Adrenal gland (tissue), 5 donors: ENCODE measurements around the gene ARHGAP4.

Experiments used
- POLR2A ChIP-seq, 2 donors: fragments of 450-650 bp; IDR thresholded peaks; one replicate each; pipeline ENCODE4 v1.6.1; 2017; ENCODE audit warnings: antibody characterized with exemption in 2 of 2, mild to moderate bottlenecking in 2 of 2, moderate library complexity in 1 of 2
- TF ChIP-seq, protein P1 (sequence below), 6 experiments: fragments of 450-650 bp in 4 of 6; fragments of 200-600 bp in 2 of 6; sonication (generic) in 1 of 6; IDR thresholded peaks; 1 replicate in 5 of 6; 2 replicates in 1 of 6; pipeline versions ENCODE4 v1.5.1 to v1.8.0; 2016 to 2021; ENCODE audit warnings: antibody characterized with exemption in 6 of 6, mild to moderate bottlenecking in 2 of 6, moderate library complexity in 1 of 6
- donor health status: DM: no; HTN: no; CAD: no.

DNA sequence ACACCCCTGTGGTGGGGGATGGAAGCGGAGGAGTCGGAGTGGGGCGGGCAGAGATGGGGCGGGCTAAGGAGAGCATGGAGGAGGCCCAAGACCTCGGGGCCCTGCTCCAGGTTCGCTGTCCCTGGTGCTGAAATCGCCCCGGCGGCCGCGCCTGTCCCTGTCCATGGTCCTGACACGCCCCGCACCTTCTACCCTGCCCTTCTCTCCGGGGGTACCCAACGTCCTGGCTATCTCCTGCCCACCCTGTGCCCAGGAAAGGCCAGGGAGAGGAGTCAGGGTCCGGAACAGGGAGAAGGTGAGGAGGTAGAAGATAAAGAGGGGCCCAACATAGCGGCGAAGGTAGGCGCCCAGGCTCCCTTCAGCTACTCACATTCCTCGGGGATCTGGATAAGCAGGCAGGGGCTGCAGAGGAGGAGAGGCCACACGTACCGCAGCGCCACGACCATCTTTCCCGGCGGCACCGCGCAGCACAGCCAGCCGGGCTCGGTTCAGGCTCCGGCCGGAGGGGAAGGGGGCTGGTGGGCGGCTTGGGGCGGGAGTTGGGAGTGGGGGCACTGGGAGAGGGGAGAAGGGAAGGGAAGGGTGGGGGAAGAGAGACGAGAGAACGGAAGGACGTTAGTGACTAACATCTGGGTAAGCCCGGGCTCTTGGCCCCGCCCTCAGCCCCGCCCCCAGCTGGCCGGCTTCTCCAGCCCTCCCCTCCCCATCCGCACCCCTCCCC is 50.5 kb downstream of the ARHGAP4 start:
- TF ChIP-seq, protein P1, sequence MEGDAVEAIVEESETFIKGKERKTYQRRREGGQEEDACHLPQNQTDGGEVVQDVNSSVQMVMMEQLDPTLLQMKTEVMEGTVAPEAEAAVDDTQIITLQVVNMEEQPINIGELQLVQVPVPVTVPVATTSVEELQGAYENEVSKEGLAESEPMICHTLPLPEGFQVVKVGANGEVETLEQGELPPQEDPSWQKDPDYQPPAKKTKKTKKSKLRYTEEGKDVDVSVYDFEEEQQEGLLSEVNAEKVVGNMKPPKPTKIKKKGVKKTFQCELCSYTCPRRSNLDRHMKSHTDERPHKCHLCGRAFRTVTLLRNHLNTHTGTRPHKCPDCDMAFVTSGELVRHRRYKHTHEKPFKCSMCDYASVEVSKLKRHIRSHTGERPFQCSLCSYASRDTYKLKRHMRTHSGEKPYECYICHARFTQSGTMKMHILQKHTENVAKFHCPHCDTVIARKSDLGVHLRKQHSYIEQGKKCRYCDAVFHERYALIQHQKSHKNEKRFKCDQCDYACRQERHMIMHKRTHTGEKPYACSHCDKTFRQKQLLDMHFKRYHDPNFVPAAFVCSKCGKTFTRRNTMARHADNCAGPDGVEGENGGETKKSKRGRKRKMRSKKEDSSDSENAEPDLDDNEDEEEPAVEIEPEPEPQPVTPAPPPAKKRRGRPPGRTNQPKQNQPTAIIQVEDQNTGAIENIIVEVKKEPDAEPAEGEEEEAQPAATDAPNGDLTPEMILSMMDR (IDR thresholded peaks at IDR 0.05), result no peak
- no peak for TF ChIP-seq POLR2A (IDR thresholded peaks at IDR 0.05)
